Adipose tissue (tissue), 3 donors: ENCODE results near the gene LYL1. TPM values are rescaled to one million over a fixed set of nuclear protein-coding genes. Genes with fewer than 3 reads are reported as not detected.
A peak's percentile ranks its signal among the peaks of the same experiment; 100 is the strongest.
"Not testable (repeated sequence)": the region's sequence is repeated elsewhere in the genome, so short reads cannot be mapped to it uniquely, and the experiment has no call there.

Source experiments
- H3K27ac ChIP-seq: one replicate; pipeline ENCODE4 v1.5.1; 2013; ENCODE audit warnings: low read depth, low read length
- WGBS, 3 donors: extraction: QIAGEN DNeasy Blood & Tissue Kit; methylation state at CpG; one replicate each; pipeline ENCODE4 v1.1.7; 2013; 5-methylcytosine and 5-hydroxymethylcytosine counted together
- polyA plus RNA-seq, 3 donors: library from polyadenylated mRNA; stranded (reverse); fragments of 200-250 nt; gene quantifications; one replicate each; pipeline ENCODE4 v1.2.3, GENCODE V29; 2013
- donor health status: healthy with polysubstance abuse.
- donor health status: Bipolar disorder and iron deficiency.
- donor health status: healthy.

LYL1 gene
- polyA plus RNA-seq, result 10 to 100 TPM in 1 of 3 donors, 1 to 10 TPM in 2; 1.9 to 10.3 (median 7.9) TPM

- H3K27ac ChIP-seq, result peak within 1 kb of the TSS; percentile 80
- 2 to 6% (median 2%) methylated on average over 40 to 47 of the region's 47 CpGs for WGBS, 3 donors
These were observed at the start of gene LYL1 for GRCh38 chr19:13102666-13103580. TSS of gene LYL1 (minus strand) at chr19:13102858. CDS start at chr19:13101171, 1,687 bp downstream.

GRCh38 chr19:13151605-13152355 is 49.1 kb upstream of the LYL1 start:
- WGBS, 3 donors, result 0 to 1% (median 0%) methylated on average over 54 to 71 of the region's 71 CpGs

GRCh38 chr19:13150931-13151604 is 48.4 kb upstream of the LYL1 start:
- WGBS, 3 donors, result 0 to 1% (median 1%) methylated on average over 31 to 34 of the region's 34 CpGs
- peak overlapping the region; percentile 96 for H3K27ac ChIP-seq

More at GRCh38 chr19:13151605-13152355, 49.1 kb upstream of the LYL1 start:
- peak overlapping the region; percentile 96 for H3K27ac ChIP-seq

- 0% methylated on average over 49 to 51 of the region's 51 CpGs for WGBS, 3 donors
- peak within 1 kb of the TSS; percentile 96 for H3K27ac ChIP-seq
These were observed 47.7 kb upstream of the LYL1 start, which contains the start of the genes IER2 and STX10 for GRCh38 chr19:13150187-13150930. TSS of gene IER2 (plus strand) at chr19:13150411. CDS start at chr19:13153187, 2,776 bp downstream. TSS of gene STX10 (minus strand) at chr19:13150375. CDS start at chr19:13150173, 202 bp downstream.

DNA sequence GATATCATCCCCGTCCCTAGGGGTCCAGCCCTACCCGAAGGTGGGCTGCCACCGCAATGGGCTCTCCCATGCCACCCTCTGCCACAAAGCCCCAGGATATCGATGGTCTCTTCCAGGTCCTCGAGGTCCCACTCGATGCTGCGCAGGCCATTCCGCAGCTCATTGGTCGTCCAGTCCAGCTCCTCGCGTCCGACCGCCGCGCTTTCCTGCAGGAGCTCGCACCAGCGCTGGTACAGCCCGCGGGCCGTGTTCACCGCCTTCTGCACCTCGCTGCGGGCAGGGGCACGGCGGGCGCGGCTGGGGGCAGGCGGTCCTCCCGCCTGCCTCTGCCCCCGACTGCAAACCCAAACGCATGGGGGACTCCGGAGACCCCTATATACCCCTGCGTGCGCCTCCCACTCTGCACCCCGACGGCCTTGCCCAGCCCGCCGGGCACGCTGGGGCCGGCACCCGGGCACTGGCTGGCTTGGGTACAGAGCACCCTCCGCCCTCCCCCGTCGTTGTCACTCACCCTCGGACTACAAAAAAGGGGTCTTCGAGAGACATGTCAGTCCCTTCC is 47.0 kb upstream of the LYL1 start:
- WGBS, 3 donors, result 0 to 1% (median 0%) methylated on average over 37 to 46 of the region's 46 CpGs
- H3K27ac ChIP-seq, result peak overlapping the region; percentile 32

DNA sequence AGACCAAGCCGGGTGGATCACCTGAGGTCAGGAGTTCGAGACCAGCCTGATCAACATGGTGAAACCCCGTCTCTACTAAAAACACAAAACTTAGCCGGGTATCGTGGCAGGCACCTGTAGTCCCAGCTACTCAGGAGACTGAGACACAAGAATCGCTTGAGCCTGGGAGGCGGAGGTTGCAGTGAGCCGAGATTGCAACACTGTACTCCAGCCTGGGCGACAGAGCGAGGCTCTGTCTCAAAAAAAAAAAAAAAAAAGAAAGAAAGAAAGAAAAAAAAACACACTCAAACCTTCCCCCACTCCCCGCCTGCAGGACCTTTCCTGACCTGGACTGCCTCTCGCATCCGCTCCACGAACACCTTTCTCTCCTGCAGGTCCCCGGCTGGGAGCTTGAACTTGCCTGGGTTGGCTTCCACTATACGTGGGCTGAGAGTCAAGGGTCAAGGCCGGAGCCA is 46.5 kb upstream of the LYL1 start:
- WGBS, 3 donors, result 25 to 42% (median 31%) methylated on average over 15 to 17 of the region's 17 CpGs
- H3K27ac ChIP-seq, result not testable (repeated sequence)

DNA sequence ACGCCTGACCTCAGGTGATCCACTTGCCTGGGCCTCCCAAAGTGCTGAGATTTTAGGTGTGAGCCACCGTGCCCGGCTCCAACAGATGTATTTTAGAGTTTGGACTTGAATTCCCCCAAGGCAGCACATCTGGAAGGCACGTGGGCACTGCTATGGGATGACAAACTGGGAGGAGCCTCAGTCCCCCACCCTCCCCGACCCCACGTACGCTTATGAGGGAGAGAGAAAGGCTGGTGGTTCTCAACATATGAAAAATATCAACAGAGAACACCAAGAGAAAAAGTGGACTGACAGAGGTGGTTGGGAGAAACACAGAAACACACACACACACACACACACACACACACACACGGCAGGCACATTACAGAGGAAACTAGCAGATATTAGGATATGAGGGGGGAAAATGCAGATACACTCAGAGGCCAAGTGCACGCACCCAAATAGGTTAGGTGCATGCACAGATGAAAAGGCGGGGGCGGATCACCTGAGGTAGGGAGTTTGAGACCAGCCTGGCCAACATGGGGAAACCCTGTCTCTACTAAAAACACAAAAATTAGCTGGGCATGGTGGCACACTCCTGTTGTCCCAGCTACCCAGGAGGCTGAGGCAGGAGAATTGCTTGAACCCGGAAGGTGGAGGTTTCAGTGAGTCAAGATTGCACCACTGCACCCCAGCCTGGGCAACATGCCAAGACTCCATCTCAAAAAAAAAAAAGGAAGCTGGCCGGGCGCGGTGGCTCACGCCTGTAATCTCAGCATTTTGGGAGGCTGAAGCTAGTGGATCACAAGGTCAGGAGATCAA is 44.3 kb upstream of the LYL1 start:
- WGBS, 3 donors, result 51 to 78% (median 55%) methylated on average over 14 to 16 of the region's 16 CpGs
- H3K27ac ChIP-seq, result no peak overlapping the region

DNA sequence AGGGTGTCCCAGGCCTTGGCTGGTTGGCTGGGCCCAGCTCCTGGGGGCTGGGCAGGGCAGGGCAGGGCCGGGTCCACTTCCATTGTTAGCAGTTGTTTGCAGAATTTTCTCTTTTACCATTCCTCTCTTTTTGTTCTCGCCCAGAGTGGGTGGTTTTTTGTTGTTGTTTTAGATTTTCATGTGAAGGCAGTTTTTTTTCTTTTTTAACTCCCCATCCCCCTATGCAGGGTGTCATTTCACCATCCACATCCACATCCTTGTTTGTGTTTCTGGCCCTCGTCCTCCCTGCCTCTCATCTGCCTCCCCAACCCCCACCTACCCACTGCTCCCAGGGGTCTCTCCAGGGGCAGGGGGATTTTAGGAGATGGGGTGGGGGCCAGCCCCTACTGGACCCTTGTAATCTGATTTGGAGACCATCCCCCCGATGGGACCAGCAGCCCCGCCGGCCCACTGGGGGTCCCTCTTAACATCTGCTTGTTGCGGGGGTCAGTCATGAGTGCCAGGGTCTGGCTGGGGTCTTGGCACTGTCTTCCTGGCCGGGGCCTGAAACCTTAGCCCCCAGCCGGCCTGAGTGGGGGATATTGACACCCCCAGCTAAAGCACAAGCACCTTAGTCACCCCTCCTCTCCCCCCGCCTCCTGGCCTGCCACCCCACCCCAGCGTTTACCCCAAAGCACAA is 37.1 kb upstream of the LYL1 start:
- 73 to 81% (median 78%) methylated on average over 11 of the region's 11 CpGs for WGBS, 3 donors
- no peak overlapping the region for H3K27ac ChIP-seq

DNA sequence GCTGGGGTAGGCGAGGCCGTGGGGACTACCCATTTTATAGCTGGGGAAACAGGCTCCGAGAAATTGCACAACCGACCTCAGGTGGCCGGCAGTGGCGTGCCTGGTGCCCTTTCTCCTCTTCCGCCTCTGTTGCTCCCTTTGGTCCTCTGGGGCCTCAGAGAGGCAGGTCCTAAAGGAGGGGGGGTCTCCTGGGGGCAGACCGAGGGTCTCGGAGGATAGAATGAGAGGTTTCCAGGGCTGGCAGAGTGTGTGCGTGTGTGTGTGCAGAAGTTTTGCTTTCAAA is 36.2 kb upstream of the LYL1 start:
- 63 to 70% (median 69%) methylated on average over 10 of the region's 10 CpGs for WGBS, 3 donors
- no peak overlapping the region for H3K27ac ChIP-seq

DNA sequence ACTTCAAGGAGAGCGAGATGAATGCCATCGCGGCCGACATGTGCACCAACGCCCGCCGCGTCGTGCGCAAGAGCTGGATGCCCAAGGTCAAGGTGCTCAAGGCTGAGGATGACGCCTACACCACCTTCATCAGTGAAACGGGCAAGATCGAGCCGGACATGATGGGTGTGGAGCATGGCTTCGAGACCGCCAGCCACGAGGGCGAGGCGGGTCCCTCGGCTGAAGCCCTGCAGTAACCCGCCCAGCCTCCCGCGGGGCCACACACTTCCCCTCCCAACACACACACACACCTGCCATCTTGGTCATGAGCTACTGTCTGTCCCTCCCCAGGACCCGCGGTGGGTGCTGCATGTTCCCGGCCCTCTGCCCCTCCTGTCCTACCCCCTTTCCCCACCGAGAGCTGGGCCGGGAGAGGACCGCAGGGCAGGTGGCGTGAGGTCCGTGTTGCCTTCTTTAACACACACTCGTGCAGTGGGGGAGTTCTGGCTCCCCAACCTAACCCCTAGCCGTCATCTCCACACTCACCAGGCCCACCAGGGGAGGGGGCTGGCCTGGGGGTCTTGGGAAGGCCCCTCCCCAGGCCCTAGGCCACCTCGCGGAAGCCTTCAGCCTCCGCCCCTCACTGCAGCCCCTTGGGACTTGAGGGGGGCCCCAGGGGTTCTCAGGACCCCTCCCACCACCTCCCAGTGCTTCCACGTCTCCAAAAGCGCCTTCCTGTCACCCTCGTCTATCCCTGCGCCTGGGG is 35.7 kb upstream of the LYL1 start:
- 87 to 91% (median 88%) methylated on average over 30 to 40 of the region's 40 CpGs for WGBS, 3 donors

GRCh38 chr19:13137290-13137794 is 34.7 kb upstream of the LYL1 start:
- 89 to 94% (median 92%) methylated on average over 28 of the region's 28 CpGs for WGBS, 3 donors
- no peak overlapping the region for H3K27ac ChIP-seq

More for the DNA sequence above, 35.7 kb upstream of the LYL1 start:
- no peak overlapping the region for H3K27ac ChIP-seq

GRCh38 chr19:13135068-13136062 is 32.7 kb upstream of the LYL1 start:
- H3K27ac ChIP-seq, result no peak overlapping the region
- WGBS, 3 donors, result 94 to 95% (median 95%) methylated on average over 57 to 60 of the region's 60 CpGs

DNA sequence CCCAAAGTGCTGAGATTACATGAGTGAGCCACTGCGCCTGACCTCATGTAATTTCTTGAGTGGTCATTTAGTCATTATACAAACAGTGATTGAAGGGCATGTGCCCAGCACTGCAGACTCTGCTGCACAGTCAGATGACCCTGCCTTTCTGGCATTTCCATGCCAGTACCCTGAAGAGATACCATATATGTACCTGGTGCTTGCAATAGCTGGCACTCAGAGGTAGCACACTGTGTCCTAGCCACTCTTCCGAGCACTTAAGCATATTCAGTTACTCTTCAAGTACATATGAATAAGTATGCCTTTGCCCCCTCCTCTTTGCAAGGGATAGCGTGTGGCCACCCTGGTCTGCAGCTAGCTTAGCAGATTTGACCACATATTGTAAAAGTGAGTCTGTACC is 32.0 kb upstream of the LYL1 start:
- WGBS, 3 donors, result 96 to 97% (median 97%) methylated on average over 3 of the region's 3 CpGs
- no peak overlapping the region for H3K27ac ChIP-seq

GRCh38 chr19:13133241-13133870 is 30.7 kb upstream of the LYL1 start:
- WGBS, 3 donors, result 68 to 76% (median 69%) methylated on average over 12 of the region's 12 CpGs
- H3K27ac ChIP-seq, result no peak overlapping the region
